ENCODE measurements around the gene BAX.

- TF ChIP-seq CTCF (IDR thresholded peaks at IDR 0.05; ENCODE audit: low read depth, low read length) = no peak
- TF ChIP-seq MYC (IDR thresholded peaks at IDR 0.05; ENCODE audit: low read depth, low read length) = no peak
- TF ChIP-seq POLR2A (IDR thresholded peaks at IDR 0.05; ENCODE audit: extremely low read depth, insufficient read length) = no peak
Measured at GRCh38 chr19:48968813-48969218, 14.1 kb downstream of the BAX start.
